Coronary artery (tissue), 2 donors: ENCODE results near the gene KRTAP10-7.

Experiments used
- DNase-seq: peaks from one replicate; pipeline ENCODE4 v3.0.0-alpha.2; 2017; ENCODE audit warnings: low spot score
- H3K27ac ChIP-seq, 2 donors: fragments of 200-600 bp; sonication (generic); one replicate each; pipeline ENCODE4 v1.5.1; 2016 to 2019
- H3K4me3 ChIP-seq: fragments of 200-600 bp; sonication (generic); 2 replicates; pipeline ENCODE4 v1.5.1; 2016; ENCODE audit warnings: mild to moderate bottlenecking, moderate library complexity
- CTCF ChIP-seq: fragments of 200-600 bp; sonication (generic); IDR thresholded peaks from one replicate; pipeline ENCODE4 v1.5.1; 2019; ENCODE audit warnings: antibody characterized with exemption

KRTAP10-7 gene

GRCh38 chr21:44613386-44614155, 13.2 kb downstream of the KRTAP10-7 start:
- TF ChIP-seq CTCF, result no peak
- DNase-seq, result no peak
- Histone ChIP-seq H3K4me3 (no peak overlapping the region), H3K27ac (no peak overlapping the region)

DNA sequence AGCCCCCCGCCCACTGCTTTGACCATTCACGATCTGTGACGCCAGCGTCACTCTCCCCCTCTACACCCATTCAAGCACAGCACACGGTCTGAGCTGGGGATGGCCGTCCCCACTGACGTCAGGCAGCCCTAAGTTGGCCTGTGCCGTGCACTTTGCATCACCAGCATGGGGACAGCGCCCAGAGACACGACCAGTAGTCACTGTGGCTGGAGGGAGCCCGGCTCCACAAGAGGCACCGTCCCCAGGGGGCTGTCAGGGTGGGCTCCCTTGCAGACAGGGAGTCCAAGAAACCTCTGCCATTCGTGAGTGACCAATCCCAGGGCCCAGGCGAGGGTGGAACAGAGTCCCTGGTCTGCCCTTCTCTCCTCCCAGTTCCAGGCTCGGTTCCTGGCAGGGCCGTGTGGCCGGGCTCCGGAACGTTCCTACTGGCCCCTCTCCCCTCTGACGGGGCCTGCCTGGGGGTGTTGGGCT, 13.8 kb downstream of the KRTAP10-7 start:
- no peak for DNase-seq
- no peak overlapping the region for H3K4me3 ChIP-seq

GRCh38 chr21:44614961-44615391, 14.6 kb downstream of the KRTAP10-7 start:
- Histone ChIP-seq H3K27ac (no peak overlapping the region), H3K4me3 (no peak overlapping the region)
- TF ChIP-seq CTCF, result no peak
- DNase-seq, result no peak

More for the DNA sequence above, 13.8 kb downstream of the KRTAP10-7 start:
- no peak overlapping the region for H3K27ac ChIP-seq
- TF ChIP-seq CTCF, result no peak

DNA sequence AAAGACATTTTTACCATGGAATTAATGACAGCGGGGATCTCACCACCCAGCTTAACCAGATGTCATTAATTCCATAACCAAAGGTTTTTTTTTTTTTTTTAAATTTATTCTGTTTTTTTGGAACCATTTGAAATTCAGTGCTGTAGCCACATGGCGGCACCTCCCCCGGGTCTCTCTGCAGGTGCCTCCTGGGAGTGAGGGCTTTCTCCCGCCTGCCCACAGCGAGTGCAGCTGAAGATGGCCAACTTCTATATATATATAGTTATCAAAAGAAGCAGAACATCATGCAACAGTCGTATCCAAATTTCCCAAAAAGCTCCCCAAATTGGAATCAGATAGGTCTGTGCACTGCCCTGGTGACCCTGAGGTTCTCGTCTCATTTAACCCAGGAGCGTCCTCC, 15.1 kb downstream of the KRTAP10-7 start:
- H3K27ac ChIP-seq, result no peak overlapping the region
- no peak overlapping the region for H3K4me3 ChIP-seq
- DNase-seq, result no peak
- no peak for TF ChIP-seq CTCF

- TF ChIP-seq CTCF, result no peak
- Histone ChIP-seq H3K4me3 (no peak overlapping the region), H3K27ac (no peak overlapping the region)
- DNase-seq, result no peak
These were observed 15.7 kb downstream of the KRTAP10-7 start for GRCh38 chr21:44615911-44616590.

DNA sequence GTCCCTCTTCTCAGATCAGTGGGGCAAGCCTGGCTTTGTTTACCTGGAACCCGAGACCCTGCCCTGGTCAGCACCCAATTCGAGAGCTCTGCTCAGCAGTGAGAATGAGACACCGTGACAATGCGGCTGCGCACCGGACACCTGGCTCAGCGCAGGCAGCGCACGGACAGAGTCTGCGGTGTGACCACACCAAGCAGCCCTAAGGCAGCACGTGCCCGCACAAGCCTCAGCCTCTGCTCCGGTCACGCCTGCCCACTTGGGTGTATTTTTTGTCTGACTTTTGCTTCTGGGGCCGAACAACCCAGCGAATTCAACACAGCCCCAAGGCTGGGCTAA, 16.2 kb downstream of the KRTAP10-7 start:
- TF ChIP-seq CTCF, result no peak
- H3K27ac ChIP-seq, result no peak overlapping the region
- peak; percentile 66 for DNase-seq
- no peak overlapping the region for H3K4me3 ChIP-seq

DNA sequence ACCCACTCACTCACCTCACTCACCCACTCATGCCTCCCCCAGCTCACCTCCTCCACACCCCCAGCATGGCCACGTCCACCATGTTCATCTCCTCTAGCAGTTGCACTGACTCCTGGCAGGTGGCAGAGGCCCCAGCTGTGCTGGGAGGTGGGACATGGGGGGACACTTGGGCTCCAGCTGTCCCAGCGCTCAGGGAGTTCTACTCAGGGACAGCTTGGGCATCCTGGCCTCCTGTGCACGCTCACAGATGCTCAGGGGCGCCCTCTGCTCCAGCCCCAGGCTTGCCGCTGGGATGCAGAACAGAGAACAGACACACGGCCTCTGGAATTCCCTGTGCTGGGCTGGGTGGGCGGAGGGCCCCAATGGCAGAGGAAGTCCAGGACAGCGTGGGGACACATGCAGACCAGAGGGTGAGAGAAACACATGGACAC, 16.7 kb downstream of the KRTAP10-7 start:
- Histone ChIP-seq H3K27ac (no peak overlapping the region), H3K4me3 (no peak overlapping the region)
- DNase-seq, result no peak
- no peak for TF ChIP-seq CTCF
